Liver (tissue), 9 donors: ENCODE measurements around the gene P2RX5. TPM values are rescaled to one million over a fixed set of nuclear protein-coding genes. Genes with fewer than 3 reads are reported as not detected.
"Not testable (repeated sequence)": the region's sequence is repeated elsewhere in the genome, so short reads cannot be mapped to it uniquely, and the experiment has no call there.

Source experiments
- DNase-seq: peaks from one replicate; pipeline ENCODE4 v3.0.0-alpha.2; 2017; ENCODE audit warnings: low spot score
- H3K27ac ChIP-seq, 2 donors: one replicate each; pipeline ENCODE4 v1.7.0; 2013; ENCODE audit warnings: inconsistent platforms in 2 of 2, low read length in 2 of 2, control low read depth in 1 of 2, low read depth in 1 of 2, mild to moderate bottlenecking in 1 of 2
- H3K27me3 ChIP-seq, 4 donors: one replicate each; pipeline versions ENCODE4 v1.6.1 to v1.7.0; 2013; ENCODE audit warnings: low read length in 3 of 4, inconsistent platforms in 1 of 4, mild to moderate bottlenecking in 1 of 4, moderate library complexity in 1 of 4; ENCODE audit not compliant: control insufficient read depth in 4 of 4, insufficient read depth in 4 of 4
- H3K36me3 ChIP-seq, 4 donors: one replicate each; pipeline versions ENCODE4 v1.6.1 to v1.7.0; 2013; ENCODE audit warnings: low read length in 3 of 4, mild to moderate bottlenecking in 3 of 4, low read depth in 1 of 4, moderate library complexity in 1 of 4; ENCODE audit not compliant: control insufficient read depth in 4 of 4, insufficient read depth in 3 of 4
- H3K4me1 ChIP-seq, 4 donors: one replicate each; pipeline versions ENCODE4 v1.6.1 to v1.7.0; 2013; ENCODE audit warnings: low read length in 3 of 4, mild to moderate bottlenecking in 3 of 4, moderate library complexity in 1 of 4; ENCODE audit not compliant: control insufficient read depth in 4 of 4, insufficient read depth in 4 of 4
- H3K4me3 ChIP-seq, 3 donors: one replicate each; pipeline versions ENCODE4 v1.6.1 to v1.7.0; 2013; ENCODE audit warnings: low read length in 3 of 3, control low read depth in 1 of 3, low read depth in 1 of 3, mild to moderate bottlenecking in 1 of 3
- H3K9ac ChIP-seq, 2 donors: one replicate each; pipeline ENCODE4 v1.7.0; 2013; ENCODE audit warnings: low read length in 2 of 2, mild to moderate bottlenecking in 2 of 2, moderate library complexity in 2 of 2, control low read depth in 1 of 2, low read depth in 1 of 2
- H3K9me3 ChIP-seq, 4 donors: one replicate each; pipeline versions ENCODE4 v1.6.1 to v1.7.0; 2013; ENCODE audit warnings: low read length in 3 of 4; ENCODE audit not compliant: control insufficient read depth in 4 of 4
- ATF3 ChIP-seq: IDR thresholded peaks from 2 replicates; pipeline ENCODE4 v1.6.1; 2016; ENCODE audit warnings: antibody characterized with exemption
- EGR1 ChIP-seq, 2 donors: IDR thresholded peaks; 2 replicates each; pipeline ENCODE4 v1.6.1; 2016 to 2018; ENCODE audit warnings: antibody characterized with exemption in 2 of 2, low read depth in 2 of 2
- FOXA1 ChIP-seq: IDR thresholded peaks from 2 replicates; pipeline ENCODE4 v1.6.1; 2016; ENCODE audit warnings: antibody characterized with exemption
- FOXA2 ChIP-seq: IDR thresholded peaks from 2 replicates; pipeline ENCODE4 v1.6.1; 2016; ENCODE audit warnings: antibody characterized with exemption
- GABPA ChIP-seq, 2 donors: IDR thresholded peaks in 1 of 2; conservative IDR thresholded peaks in 1 of 2; 2 replicates each; pipeline ENCODE4 v1.6.1; 2016; ENCODE audit warnings: antibody characterized with exemption in 2 of 2, mild to moderate bottlenecking in 1 of 2, moderate library complexity in 1 of 2
- HNF4A ChIP-seq, 2 donors: conservative IDR thresholded peaks; 2 replicates each; pipeline ENCODE4 v1.6.1; 2016; ENCODE audit warnings: antibody characterized with exemption in 2 of 2, mild to moderate bottlenecking in 2 of 2
- JUND ChIP-seq, 2 donors: IDR thresholded peaks; 2 replicates each; pipeline ENCODE4 v1.6.1; 2016; ENCODE audit warnings: antibody characterized with exemption in 2 of 2
- MAX ChIP-seq: IDR thresholded peaks from 2 replicates; pipeline ENCODE4 v1.6.1; 2016; ENCODE audit warnings: antibody characterized with exemption
- NR2F2 ChIP-seq: IDR thresholded peaks from 2 replicates; pipeline ENCODE4 v1.6.1; 2016; ENCODE audit warnings: antibody characterized with exemption
- RXRA ChIP-seq, 2 donors: IDR thresholded peaks; 2 replicates each; pipeline ENCODE4 v1.6.1; 2017 to 2018; ENCODE audit warnings: antibody characterized with exemption in 2 of 2, mild to moderate bottlenecking in 1 of 2
- YY1 ChIP-seq: IDR thresholded peaks from 2 replicates; pipeline ENCODE4 v1.6.1; 2016; ENCODE audit warnings: antibody characterized with exemption, mild to moderate bottlenecking
- ZBTB33 ChIP-seq: IDR thresholded peaks from 2 replicates; pipeline ENCODE4 v1.6.1; 2016; ENCODE audit warnings: antibody characterized with exemption
- WGBS: extraction: QIAGEN DNeasy Blood & Tissue Kit; methylation state at CpG from one replicate; pipeline ENCODE4 v1.1.7; 2013; 5-methylcytosine and 5-hydroxymethylcytosine counted together
- polyA plus RNA-seq, 2 donors: library from polyadenylated mRNA; stranded (reverse) in 1 of 2; unstranded in 1 of 2; fragments of 200-250 nt in 1 of 2; fragments of >200 nt in 1 of 2; fragmentation: Nextera tagmentation in 1 of 2; extraction: Ambion mirVana in 1 of 2; gene quantifications; one replicate each; pipeline versions ENCODE4 v1.2.1 to v1.2.3, GENCODE V29; 2013 to 2015
- total RNA-seq, 2 donors: library from RNA; depleted of rRNA; stranded (reverse); fragments of >200 nt; gene quantifications; one replicate each; pipeline ENCODE4 v1.2.3, GENCODE V29; 2014
- TF ChIP-seq, protein P1 (sequence below): fragments of 150-350 bp; IDR thresholded peaks from 2 replicates; pipeline ENCODE4 v1.5.1; 2017; ENCODE audit warnings: improper control_type of control experiment, low read depth, low read length; ENCODE audit not compliant: missing input control
- donor health status: healthy.
- donor health status: healthy.
- donor health status: healthy.
- donor health status: healthy.
- donor health status: healthy.

Gene P2RX5
- total and polyA plus RNA-seq, 4 donors = 0.31 to 1.8 (median 1.1) TPM

DNA sequence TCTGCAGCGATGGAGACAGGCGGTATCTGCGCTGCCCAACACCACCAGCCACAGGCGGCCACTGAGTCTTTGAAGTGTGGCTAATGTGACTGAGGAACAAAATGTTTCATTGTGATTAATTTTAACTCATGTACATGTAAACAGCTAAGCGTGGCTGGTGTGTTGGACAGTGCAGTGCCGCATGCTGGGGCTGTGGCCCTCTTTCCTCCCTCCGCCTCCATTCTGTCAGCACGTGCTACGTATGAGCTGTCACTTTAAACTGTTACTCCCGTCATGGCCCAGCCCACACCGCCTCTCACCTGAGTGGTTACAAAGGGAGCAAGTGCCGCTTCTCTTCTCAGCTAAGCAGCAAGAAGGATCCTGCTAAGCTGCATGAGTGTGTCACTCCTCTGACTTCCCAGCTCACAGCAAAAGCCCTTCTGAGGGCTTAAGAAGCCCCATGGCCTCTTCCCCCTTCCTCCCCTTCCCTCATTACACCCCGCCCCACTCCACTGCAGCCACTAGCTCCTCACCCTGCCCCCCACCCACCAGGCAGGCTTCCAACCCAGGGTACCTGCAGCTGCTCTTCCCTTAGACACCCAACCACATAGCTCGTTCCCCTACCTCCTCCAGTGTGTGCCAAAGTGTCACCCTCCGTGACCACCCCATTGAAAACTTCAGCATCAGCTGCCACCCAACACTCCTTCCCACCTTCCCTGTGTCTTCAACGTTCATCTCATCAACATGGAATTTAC is 42.8 kb upstream of the P2RX5 start:
- DNase-seq = no peak
- no peak overlapping the region for H3K9ac ChIP-seq
- TF ChIP-seq ATF3 (no peak), ZBTB33 (no peak), MAX (no peak), GABPA (IDR thresholded peaks at IDR 0.05 in 1 of 2, conservative IDR thresholded peaks at IDR 0.05 in 1 of 2) (no peak), YY1 (no peak), JUND (IDR thresholded peaks at IDR 0.05) (no peak), EGR1 (IDR thresholded peaks at IDR 0.05; ENCODE audit: low read depth in 2 of 2) (no peak), FOXA2 (no peak)
- TF ChIP-seq, protein P1, sequence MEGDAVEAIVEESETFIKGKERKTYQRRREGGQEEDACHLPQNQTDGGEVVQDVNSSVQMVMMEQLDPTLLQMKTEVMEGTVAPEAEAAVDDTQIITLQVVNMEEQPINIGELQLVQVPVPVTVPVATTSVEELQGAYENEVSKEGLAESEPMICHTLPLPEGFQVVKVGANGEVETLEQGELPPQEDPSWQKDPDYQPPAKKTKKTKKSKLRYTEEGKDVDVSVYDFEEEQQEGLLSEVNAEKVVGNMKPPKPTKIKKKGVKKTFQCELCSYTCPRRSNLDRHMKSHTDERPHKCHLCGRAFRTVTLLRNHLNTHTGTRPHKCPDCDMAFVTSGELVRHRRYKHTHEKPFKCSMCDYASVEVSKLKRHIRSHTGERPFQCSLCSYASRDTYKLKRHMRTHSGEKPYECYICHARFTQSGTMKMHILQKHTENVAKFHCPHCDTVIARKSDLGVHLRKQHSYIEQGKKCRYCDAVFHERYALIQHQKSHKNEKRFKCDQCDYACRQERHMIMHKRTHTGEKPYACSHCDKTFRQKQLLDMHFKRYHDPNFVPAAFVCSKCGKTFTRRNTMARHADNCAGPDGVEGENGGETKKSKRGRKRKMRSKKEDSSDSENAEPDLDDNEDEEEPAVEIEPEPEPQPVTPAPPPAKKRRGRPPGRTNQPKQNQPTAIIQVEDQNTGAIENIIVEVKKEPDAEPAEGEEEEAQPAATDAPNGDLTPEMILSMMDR = no peak
- no peaks in the 10 kb centered on the region for H3K9me3 ChIP-seq
- 64% methylated on average over 16 of the region's 16 CpGs for WGBS
- no peaks in the 10 kb centered on the region for H3K36me3 ChIP-seq
- no peaks in the 10 kb centered on the region for H3K27me3 ChIP-seq
- no peak overlapping the region for H3K27ac ChIP-seq
- H3K4me3 ChIP-seq = no peak overlapping the region
- H3K4me1 ChIP-seq = peaks cover 0 to 11% (median 5%) of the 10 kb centered on the region in 4 donors

GRCh38 chr17:3735515-3735914 is 39.6 kb upstream of the P2RX5 start:
- peaks cover 0 to 23% (median 15%) of the 10 kb centered on the region in 4 donors for H3K4me1 ChIP-seq
- no peaks in the 10 kb centered on the region for H3K27me3 ChIP-seq
- no peak overlapping the region for H3K9ac ChIP-seq
- H3K36me3 ChIP-seq = no peaks in the 10 kb centered on the region
- 80% methylated on average over 8 of the region's 8 CpGs for WGBS
- no peak for DNase-seq
- no peak overlapping the region for H3K27ac ChIP-seq
- TF ChIP-seq FOXA2 (no peak), YY1 (no peak), HNF4A (conservative IDR thresholded peaks at IDR 0.05) (no peak), ATF3 (no peak), EGR1 (IDR thresholded peaks at IDR 0.05; ENCODE audit: low read depth in 2 of 2) (no peak), FOXA1 (no peak), GABPA (IDR thresholded peaks at IDR 0.05 in 1 of 2, conservative IDR thresholded peaks at IDR 0.05 in 1 of 2) (no peak), RXRA (IDR thresholded peaks at IDR 0.05) (no peak), NR2F2 (no peak)
- no peaks in the 10 kb centered on the region for H3K9me3 ChIP-seq
- no peak overlapping the region for H3K4me3 ChIP-seq

DNA sequence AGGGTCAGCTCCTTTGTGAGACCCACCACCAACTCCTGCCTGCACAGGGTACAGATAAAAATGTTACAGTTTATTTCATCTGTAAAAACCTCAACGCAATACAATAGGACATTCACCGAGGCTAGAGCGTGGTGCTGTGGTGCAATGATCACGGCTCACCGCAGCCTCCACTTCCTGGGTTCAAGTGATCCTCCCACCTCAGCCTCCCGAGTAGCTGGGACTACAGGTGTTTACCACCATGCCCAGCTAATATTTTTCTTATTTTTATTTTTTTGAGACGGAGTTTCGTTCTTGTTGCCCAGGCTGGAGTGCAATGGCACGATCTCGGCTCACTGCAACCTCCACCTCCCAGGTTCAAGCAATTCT is 38.9 kb upstream of the P2RX5 start:
- H3K27ac ChIP-seq, H3K36me3 ChIP-seq, H3K27me3 ChIP-seq, H3K9me3 ChIP-seq, H3K9ac ChIP-seq, DNase-seq, H3K4me3 ChIP-seq: not testable (repeated sequence)
- WGBS = 94% methylated on average over 10 of the region's 10 CpGs
- peaks cover 0 to 23% (median 15%) of the 10 kb centered on the region in 4 donors for H3K4me1 ChIP-seq
